Ascending aorta (tissue), 2 donors: Measurements from ENCODE around the gene PTOV1. TPM values are rescaled to one million over a fixed set of nuclear protein-coding genes. Genes with fewer than 3 reads are reported as not detected.

Experiments used
- DNase-seq, 2 donors: peaks; one replicate each; pipeline ENCODE4 v3.0.0-alpha.2; 2019; ENCODE audit warnings: low spot score in 2 of 2
- H3K27ac ChIP-seq, 2 donors: fragments of 200-600 bp; sonication (generic); one replicate each; pipeline ENCODE4 v1.5.1; 2016 to 2017; ENCODE audit warnings: mild to moderate bottlenecking in 1 of 2
- H3K27me3 ChIP-seq: fragments of 200-600 bp; sonication (generic); one replicate; pipeline ENCODE4 v1.5.1; 2017
- H3K36me3 ChIP-seq, 2 donors: fragments of 200-600 bp; sonication (generic); one replicate each; pipeline ENCODE4 v1.5.1; 2016
- H3K4me1 ChIP-seq, 2 donors: fragments of 200-600 bp; sonication (generic); one replicate each; pipeline ENCODE4 v1.5.1; 2016 to 2017; ENCODE audit warnings: mild to moderate bottlenecking in 1 of 2
- H3K4me3 ChIP-seq, 2 donors: fragments of 200-600 bp; sonication (generic); one replicate each; pipeline ENCODE4 v1.5.1; 2016 to 2017; ENCODE audit warnings: mild to moderate bottlenecking in 1 of 2
- H3K9me3 ChIP-seq, 2 donors: fragments of 200-600 bp; sonication (generic); one replicate each; pipeline ENCODE4 v1.5.1; 2016
- intact Hi-C: fragments of 100-400 bp; cut with DNase I; formaldehyde crosslinking; loops from one replicate; pipeline ENCODE4 v1.15.1; 2023
- total RNA-seq: library from RNA; depleted of rRNA; stranded (reverse); fragments of >200 nt; gene quantifications from one replicate; pipeline ENCODE4 v1.1.0, GENCODE V29; 2016
- TF ChIP-seq, protein P1 (sequence below), 3 experiments: fragments of 200-600 bp in 2 of 3; fragments of 450-650 bp in 1 of 3; sonication (generic) in 2 of 3; IDR thresholded peaks; one replicate each; pipeline ENCODE4 v1.5.1; 2016 to 2019; ENCODE audit warnings: antibody characterized with exemption in 3 of 3, mild to moderate bottlenecking in 1 of 3, moderate library complexity in 1 of 3

PTOV1 gene
- total RNA-seq, 1 donor from 2014 or later = 163 TPM

DNA sequence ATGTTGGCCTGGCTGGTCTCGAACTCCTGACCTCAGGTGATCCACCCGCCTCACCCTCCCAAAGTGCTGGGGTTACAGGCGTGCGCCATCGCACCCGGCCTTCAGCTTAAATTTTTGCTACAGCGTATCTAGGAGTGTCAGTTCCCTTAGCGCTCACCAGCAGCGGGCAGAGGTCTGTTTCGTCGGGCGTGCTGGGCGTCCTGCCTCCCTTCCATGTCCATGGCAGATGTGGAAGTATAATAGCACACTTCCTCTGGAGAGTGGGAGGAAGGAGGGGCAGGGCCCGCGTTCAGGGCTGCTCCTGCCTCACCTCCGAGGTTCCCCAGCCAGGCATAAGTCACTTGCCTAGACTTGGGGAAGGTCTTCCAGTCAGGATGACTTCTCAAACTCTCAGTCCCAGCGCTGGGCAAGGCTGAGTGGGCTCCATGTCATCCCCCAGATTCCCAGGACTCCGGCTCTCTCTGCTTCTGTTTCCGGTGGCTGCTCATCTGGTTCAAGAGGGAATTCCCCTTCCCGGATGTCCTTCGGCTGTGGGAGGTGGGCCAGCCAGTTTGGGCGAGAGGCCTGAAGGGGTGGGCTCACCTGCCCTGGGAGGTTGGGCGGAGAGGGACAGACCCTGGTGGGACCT is 36.2 kb downstream of the PTOV1 start:
- Histone ChIP-seq H3K27me3 (no peaks in the 10 kb centered on the region), H3K27ac (no peak overlapping the region), H3K4me3 (no peak overlapping the region), H3K9me3 (no peaks in the 10 kb centered on the region), H3K4me1 (peaks cover 4 to 8% of the 10 kb centered on the region in 2 donors), H3K36me3 (peaks cover 48 to 56% of the 10 kb centered on the region in 2 donors)
- DNase-seq = no peak
- intact Hi-C loops = no loop called here
- TF ChIP-seq, protein P1, sequence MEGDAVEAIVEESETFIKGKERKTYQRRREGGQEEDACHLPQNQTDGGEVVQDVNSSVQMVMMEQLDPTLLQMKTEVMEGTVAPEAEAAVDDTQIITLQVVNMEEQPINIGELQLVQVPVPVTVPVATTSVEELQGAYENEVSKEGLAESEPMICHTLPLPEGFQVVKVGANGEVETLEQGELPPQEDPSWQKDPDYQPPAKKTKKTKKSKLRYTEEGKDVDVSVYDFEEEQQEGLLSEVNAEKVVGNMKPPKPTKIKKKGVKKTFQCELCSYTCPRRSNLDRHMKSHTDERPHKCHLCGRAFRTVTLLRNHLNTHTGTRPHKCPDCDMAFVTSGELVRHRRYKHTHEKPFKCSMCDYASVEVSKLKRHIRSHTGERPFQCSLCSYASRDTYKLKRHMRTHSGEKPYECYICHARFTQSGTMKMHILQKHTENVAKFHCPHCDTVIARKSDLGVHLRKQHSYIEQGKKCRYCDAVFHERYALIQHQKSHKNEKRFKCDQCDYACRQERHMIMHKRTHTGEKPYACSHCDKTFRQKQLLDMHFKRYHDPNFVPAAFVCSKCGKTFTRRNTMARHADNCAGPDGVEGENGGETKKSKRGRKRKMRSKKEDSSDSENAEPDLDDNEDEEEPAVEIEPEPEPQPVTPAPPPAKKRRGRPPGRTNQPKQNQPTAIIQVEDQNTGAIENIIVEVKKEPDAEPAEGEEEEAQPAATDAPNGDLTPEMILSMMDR (IDR thresholded peaks at IDR 0.05) = no peak

DNA sequence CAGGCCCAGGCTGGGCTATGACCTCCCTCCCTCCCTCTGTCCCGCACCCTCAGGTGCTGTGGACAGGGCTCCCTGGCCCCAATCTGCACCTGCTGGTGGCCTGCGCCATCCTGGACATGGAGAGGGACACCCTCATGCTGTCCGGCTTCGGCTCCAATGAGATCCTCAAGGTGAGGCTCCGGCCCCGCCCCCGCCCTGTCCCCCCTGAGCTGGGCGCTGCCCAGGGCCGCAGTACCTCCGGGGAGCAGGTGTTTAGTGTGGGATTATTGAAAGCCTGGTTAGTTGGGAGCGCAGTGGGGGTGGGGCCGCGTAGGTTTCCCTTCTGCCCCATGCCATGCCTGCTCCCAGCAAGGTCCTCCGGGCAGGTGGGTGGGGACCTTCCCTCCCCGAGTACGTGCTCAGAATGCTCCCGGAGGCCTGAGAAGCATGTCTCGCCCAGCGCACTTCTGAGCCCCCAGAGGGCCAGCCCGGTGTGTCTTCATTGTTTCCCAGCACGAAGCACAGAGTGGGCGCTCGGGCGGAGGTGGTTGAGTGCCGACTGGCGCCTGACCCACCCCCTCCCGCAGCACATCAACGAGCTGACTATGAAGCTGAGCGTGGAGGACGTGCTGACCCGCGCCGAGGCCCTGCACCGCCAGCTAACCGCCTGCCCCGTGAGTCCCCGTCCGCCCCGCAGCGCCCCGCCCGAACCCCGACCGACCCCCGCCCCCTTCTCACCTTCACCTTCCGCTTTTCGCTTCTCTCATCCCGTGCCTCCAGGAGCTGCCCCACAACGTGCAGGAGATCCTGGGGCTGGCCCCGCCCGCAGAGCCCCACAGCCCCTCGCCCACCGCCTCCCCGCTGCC is 36.9 kb downstream of the PTOV1 start:
- intact Hi-C loops = no loop called here
- H3K27ac ChIP-seq = no peak overlapping the region
- H3K9me3 ChIP-seq = no peaks in the 10 kb centered on the region
- TF ChIP-seq, protein P1 (IDR thresholded peaks at IDR 0.05) = no peak
- peaks cover 41 to 49% of the 10 kb centered on the region in 2 donors for H3K36me3 ChIP-seq
- H3K4me3 ChIP-seq = no peak overlapping the region
- H3K27me3 ChIP-seq = no peaks in the 10 kb centered on the region
- H3K4me1 ChIP-seq = peaks cover 4 to 8% of the 10 kb centered on the region in 2 donors
- no peak for DNase-seq

DNA sequence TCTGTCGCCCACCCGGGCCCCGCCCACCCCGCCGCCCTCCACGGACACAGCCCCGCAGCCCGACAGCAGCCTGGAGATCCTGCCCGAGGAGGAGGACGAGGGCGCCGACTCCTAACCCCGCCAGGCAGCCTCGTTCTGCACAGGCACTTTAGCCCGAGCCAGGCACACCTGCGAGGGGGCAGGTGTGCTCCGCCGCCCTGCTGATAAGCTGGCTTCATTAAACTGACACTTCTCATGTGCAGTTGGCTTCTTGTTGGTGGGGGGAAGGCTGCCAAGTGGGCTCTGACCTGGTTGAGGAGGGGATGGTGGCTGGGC is 37.5 kb downstream of the PTOV1 start:
- H3K27me3 ChIP-seq = no peaks in the 10 kb centered on the region
- no peak overlapping the region for H3K27ac ChIP-seq
- TF ChIP-seq, protein P1 (IDR thresholded peaks at IDR 0.05) = no peak
- peaks cover 4 to 8% of the 10 kb centered on the region in 2 donors for H3K4me1 ChIP-seq
- no peak for DNase-seq
- H3K4me3 ChIP-seq = no peak overlapping the region
- H3K36me3 ChIP-seq = peaks cover 35 to 43% of the 10 kb centered on the region in 2 donors
- intact Hi-C loops = no loop called here
- no peaks in the 10 kb centered on the region for H3K9me3 ChIP-seq

DNA sequence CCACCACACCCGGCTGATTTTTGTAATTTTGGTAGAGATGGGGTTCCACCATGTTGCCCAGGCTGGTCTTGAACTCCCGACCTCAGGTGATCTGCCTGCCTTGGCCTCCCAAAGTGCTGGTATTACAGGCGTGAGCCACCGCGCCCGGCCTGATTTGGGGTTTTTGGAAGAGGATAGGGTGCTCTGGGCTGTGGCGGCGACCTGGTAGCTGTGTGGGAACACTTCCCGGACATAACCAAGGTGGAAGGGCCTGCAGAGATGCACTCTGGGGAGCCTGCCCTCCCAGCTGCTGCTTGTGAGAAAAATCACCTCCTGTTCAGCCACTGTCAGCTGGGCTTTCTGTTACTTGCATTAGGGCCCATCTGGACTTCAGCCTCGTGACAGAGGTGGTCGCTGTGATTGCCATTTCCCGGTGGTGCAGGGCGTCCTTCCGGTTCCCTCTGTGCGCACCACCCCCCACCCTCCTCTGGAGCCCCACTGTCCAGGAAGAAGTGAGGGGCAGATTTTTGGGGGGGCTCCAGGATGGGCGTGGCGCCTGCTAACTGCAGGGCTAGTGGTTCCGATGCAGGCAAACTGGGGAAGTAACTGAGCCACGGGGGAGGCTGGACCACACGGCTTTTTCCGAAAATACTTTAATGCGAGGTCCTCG is 38.2 kb downstream of the PTOV1 start:
- DNase-seq = no peak
- TF ChIP-seq, protein P1 (IDR thresholded peaks at IDR 0.05) = no peak
- Histone ChIP-seq H3K36me3 (peaks cover 28 to 36% of the 10 kb centered on the region in 2 donors), H3K9me3 (no peaks in the 10 kb centered on the region), H3K27ac (no peak overlapping the region), H3K4me1 (peaks cover 4 to 8% of the 10 kb centered on the region in 2 donors), H3K4me3 (no peak overlapping the region), H3K27me3 (no peaks in the 10 kb centered on the region)
- intact Hi-C loops = no loop called here

DNA sequence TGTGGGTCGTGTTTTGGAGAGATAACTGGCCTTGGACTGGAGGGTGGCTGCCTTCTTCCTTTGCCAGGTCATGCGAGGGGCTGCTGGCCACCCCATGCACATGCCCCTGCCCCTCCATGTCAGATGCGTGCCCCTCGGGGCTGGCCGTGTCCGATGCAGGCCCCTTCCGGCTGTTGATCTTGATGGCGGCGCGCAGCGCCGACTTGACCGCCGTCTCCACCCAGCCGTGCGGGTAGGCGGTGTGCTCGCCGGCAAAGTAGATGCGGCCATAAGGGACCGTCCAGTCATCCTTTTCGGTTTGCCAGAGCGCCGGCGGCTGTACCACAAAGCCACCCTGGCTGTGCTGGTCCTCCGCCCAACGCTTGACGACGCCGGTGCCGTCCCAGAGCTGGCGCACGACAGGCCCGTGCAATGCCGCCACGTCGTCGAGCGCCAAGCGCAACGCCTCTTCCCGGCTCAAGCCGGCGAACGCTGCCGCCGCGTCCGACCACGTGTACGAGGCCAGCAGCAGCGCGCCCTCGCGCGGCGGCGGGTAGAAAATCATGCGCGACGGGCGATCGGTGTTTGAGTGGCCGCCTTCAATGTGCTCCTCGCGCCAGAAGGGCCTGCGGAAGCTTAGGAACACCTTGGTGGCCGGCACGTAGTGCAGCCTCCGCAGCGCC is 38.9 kb downstream of the PTOV1 start:
- Histone ChIP-seq H3K27ac (no peak overlapping the region), H3K4me3 (peak overlapping the region; percentile 25 to 41), H3K27me3 (no peaks in the 10 kb centered on the region), H3K4me1 (peaks cover 4 to 8% of the 10 kb centered on the region in 2 donors), H3K9me3 (no peaks in the 10 kb centered on the region), H3K36me3 (peaks cover 22 to 29% of the 10 kb centered on the region in 2 donors)
- peak in 1 of 2 donors; percentile 84 for DNase-seq
- intact Hi-C loops = no loop called here
- TF ChIP-seq, protein P1 (IDR thresholded peaks at IDR 0.05) = peak; percentile 69 to 73 (median 73)
